Neural progenitor cell (in vitro differentiated cells): ENCODE measurements around the gene RHBDD3.

ENCODE experiments used
- EZH2 ChIP-seq: fragments of 200-600 bp; sonication (generic); IDR thresholded peaks from 2 replicates; pipeline ENCODE4 v1.6.1; 2017; ENCODE audit warnings: antibody characterized with exemption, mild to moderate bottlenecking, moderate library complexity
- TF ChIP-seq, protein P1 (sequence below): fragments of 200-600 bp; sonication (generic); IDR thresholded peaks from 2 replicates; pipeline ENCODE4 v1.5.1; 2017; ENCODE audit warnings: antibody characterized with exemption, mild to moderate bottlenecking

DNA sequence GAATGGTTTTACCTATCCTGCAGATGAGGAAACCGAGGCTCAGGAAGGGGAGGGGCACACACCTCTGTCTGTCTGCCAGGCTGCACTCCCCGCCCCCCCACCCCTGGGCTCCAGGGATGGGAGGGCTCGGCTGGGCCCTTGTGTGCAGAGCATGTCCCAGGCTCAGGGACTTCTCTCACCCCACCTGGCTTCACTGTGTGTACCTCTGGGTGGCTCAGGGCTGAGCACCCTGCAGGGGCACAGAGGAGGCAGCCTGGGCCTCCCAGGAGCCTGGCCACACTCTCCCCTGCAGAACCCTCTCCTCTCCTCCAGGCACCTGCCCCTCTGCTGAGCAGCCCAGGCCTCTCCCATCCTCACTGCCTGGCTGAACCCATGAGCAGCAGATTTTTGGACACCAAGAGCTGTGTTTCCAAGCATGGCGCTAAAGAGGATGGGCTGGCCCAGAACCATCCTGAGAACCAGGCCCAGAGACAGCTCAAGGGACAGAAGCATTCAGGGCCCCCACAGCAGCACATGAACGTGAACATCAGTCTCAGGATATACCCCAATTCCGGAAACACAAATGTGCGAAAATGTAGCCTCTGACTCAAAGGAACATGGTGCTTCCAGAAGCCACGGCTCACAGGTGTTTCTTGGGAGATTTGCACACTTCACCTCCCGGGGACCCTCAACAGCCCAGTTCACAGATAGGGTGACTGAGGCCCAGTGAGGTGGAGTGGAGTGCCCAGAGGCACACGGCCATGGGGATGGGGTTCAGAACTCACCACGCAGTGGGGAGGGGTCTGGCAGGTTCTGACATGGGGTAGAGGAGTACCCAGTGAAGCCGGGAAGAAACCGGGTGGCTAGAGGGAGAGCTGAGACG is 51.5 kb downstream of the RHBDD3 start:
- TF ChIP-seq, protein P1, sequence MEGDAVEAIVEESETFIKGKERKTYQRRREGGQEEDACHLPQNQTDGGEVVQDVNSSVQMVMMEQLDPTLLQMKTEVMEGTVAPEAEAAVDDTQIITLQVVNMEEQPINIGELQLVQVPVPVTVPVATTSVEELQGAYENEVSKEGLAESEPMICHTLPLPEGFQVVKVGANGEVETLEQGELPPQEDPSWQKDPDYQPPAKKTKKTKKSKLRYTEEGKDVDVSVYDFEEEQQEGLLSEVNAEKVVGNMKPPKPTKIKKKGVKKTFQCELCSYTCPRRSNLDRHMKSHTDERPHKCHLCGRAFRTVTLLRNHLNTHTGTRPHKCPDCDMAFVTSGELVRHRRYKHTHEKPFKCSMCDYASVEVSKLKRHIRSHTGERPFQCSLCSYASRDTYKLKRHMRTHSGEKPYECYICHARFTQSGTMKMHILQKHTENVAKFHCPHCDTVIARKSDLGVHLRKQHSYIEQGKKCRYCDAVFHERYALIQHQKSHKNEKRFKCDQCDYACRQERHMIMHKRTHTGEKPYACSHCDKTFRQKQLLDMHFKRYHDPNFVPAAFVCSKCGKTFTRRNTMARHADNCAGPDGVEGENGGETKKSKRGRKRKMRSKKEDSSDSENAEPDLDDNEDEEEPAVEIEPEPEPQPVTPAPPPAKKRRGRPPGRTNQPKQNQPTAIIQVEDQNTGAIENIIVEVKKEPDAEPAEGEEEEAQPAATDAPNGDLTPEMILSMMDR: no peak
- TF ChIP-seq EZH2: no peak
